ENCODE results near the gene NAA40. TPM values are rescaled to one million over a fixed set of nuclear protein-coding genes. Genes with fewer than 3 reads are reported as not detected.

Gene NAA40
- total RNA-seq, 1 donor from 2014 or later, result 8.3 TPM

Other genes with a start within 250 kb of the NAA40 start
- 7.6 and 12.9 TPM in 2 replicates for gene ZFTA, start 170.2 kb upstream of the NAA40 start, total RNA-seq
- gene SPINDOC, start 125.5 kb upstream of the NAA40 start, total RNA-seq, result 9.0 and 13.3 TPM in 2 replicates
- 7.8 and 11.5 TPM in 2 replicates for gene MARK2, start 99.9 kb upstream of the NAA40 start, total RNA-seq
- 0.13 TPM in 2 replicates for gene RCOR2, start 21.8 kb upstream of the NAA40 start, total RNA-seq
- 297 and 328 TPM in 2 replicates for gene COX8A, start 35.6 kb downstream of the NAA40 start, total RNA-seq
- gene OTUB1, start 47.4 kb downstream of the NAA40 start, total RNA-seq, result 50.2 and 62.2 TPM in 2 replicates
- gene FLRT1, start 96.9 kb downstream of the NAA40 start, total RNA-seq, result not detected in 2 replicates
- 23.1 and 25.4 TPM in 2 replicates for gene MACROD1, start 227.1 kb downstream of the NAA40 start, total RNA-seq
- gene STIP1, start 247.2 kb downstream of the NAA40 start, total RNA-seq, result 117 and 122 TPM in 2 replicates